Progenitor cell of endocrine pancreas (in vitro differentiated cells): ENCODE data around the gene LASP1. TPM values are rescaled to one million over a fixed set of nuclear protein-coding genes. Genes with fewer than 3 reads are reported as not detected.

Experiments
- DNase-seq: peaks from one replicate; pipeline ENCODE4 v3.0.0; 2021; ENCODE audit warnings: low spot score; ENCODE audit not compliant: unreplicated experiment
- H3K27ac Mint-ChIP-seq: 2 replicates; pipeline ENCODE4 v1.8.0; 2021; ENCODE audit warnings: mild to moderate bottlenecking, moderate library complexity, mixed read lengths
- H3K27me3 Mint-ChIP-seq: 2 replicates; pipeline ENCODE4 v1.8.0; 2021; ENCODE audit warnings: mixed read lengths
- H3K36me3 Mint-ChIP-seq: 2 replicates; pipeline ENCODE4 v1.8.0; 2022; ENCODE audit warnings: mixed read lengths; ENCODE audit not compliant: insufficient read depth
- H3K4me1 Mint-ChIP-seq: 2 replicates; pipeline ENCODE4 v1.8.0; 2021; ENCODE audit warnings: low read depth, mixed read lengths
- H3K4me3 Mint-ChIP-seq: 2 replicates; pipeline ENCODE4 v1.8.0; 2021; ENCODE audit warnings: low read depth, mild to moderate bottlenecking, moderate library complexity, mixed read lengths
- H3K9me3 Mint-ChIP-seq: 2 replicates; pipeline ENCODE4 v1.8.0; 2021; ENCODE audit warnings: low read depth, mixed read lengths
- total RNA-seq: library from RNA; stranded (reverse); gene quantifications from 2 replicates; pipeline ENCODE4 v1.2.1, GENCODE V29; 2021
- TF ChIP-seq, protein P1 (sequence below): fragments of 200-600 bp; sonication (generic); IDR thresholded peaks from one replicate; pipeline ENCODE4 v1.5.0; 2021; ENCODE audit warnings: antibody characterized with exemption, mild to moderate bottlenecking; ENCODE audit not compliant: unreplicated experiment

The LASP1 gene
- total RNA-seq, 1 donor from 2014 or later: 135 TPM

GRCh38 chr17:38898812-38899348 is 29.0 kb downstream of the LASP1 start:
- no peaks in the 10 kb centered on the region for H3K9me3 Mint-ChIP-seq
- no peaks in the 10 kb centered on the region for H3K27me3 Mint-ChIP-seq
- no peak overlapping the region for H3K4me3 Mint-ChIP-seq
- peaks cover 13% of the 10 kb centered on the region for H3K36me3 Mint-ChIP-seq
- peak overlapping the region; percentile 64 for H3K27ac Mint-ChIP-seq
- DNase-seq: no peak
- H3K4me1 Mint-ChIP-seq: no peaks in the 10 kb centered on the region
- TF ChIP-seq, protein P1, sequence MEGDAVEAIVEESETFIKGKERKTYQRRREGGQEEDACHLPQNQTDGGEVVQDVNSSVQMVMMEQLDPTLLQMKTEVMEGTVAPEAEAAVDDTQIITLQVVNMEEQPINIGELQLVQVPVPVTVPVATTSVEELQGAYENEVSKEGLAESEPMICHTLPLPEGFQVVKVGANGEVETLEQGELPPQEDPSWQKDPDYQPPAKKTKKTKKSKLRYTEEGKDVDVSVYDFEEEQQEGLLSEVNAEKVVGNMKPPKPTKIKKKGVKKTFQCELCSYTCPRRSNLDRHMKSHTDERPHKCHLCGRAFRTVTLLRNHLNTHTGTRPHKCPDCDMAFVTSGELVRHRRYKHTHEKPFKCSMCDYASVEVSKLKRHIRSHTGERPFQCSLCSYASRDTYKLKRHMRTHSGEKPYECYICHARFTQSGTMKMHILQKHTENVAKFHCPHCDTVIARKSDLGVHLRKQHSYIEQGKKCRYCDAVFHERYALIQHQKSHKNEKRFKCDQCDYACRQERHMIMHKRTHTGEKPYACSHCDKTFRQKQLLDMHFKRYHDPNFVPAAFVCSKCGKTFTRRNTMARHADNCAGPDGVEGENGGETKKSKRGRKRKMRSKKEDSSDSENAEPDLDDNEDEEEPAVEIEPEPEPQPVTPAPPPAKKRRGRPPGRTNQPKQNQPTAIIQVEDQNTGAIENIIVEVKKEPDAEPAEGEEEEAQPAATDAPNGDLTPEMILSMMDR: no peak

DNA sequence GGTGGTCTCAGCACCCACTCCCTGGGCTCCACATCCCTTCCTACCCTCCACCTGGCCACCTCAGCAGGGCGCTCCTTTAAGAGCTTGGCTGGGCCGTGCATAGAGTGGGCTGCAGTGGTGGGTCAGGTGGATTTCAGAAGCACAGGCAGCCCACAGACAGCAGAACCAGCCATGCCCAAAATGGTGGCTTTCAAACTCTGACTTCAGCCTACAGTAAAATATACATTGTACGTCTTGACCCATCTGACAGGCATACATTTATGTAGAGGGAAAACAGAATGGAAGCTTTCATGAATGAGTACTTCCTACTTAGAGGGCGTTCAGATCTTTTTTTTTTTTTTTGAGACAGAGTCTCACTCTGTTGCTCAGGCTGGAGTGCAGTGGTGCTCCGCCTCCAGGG is 29.6 kb downstream of the LASP1 start:
- peaks cover 15% of the 10 kb centered on the region for H3K36me3 Mint-ChIP-seq
- no peak overlapping the region for H3K27ac Mint-ChIP-seq
- no peak overlapping the region for H3K4me3 Mint-ChIP-seq
- no peaks in the 10 kb centered on the region for H3K4me1 Mint-ChIP-seq
- no peaks in the 10 kb centered on the region for H3K27me3 Mint-ChIP-seq
- TF ChIP-seq, protein P1: no peak
- H3K9me3 Mint-ChIP-seq: no peaks in the 10 kb centered on the region
- DNase-seq: no peak

DNA sequence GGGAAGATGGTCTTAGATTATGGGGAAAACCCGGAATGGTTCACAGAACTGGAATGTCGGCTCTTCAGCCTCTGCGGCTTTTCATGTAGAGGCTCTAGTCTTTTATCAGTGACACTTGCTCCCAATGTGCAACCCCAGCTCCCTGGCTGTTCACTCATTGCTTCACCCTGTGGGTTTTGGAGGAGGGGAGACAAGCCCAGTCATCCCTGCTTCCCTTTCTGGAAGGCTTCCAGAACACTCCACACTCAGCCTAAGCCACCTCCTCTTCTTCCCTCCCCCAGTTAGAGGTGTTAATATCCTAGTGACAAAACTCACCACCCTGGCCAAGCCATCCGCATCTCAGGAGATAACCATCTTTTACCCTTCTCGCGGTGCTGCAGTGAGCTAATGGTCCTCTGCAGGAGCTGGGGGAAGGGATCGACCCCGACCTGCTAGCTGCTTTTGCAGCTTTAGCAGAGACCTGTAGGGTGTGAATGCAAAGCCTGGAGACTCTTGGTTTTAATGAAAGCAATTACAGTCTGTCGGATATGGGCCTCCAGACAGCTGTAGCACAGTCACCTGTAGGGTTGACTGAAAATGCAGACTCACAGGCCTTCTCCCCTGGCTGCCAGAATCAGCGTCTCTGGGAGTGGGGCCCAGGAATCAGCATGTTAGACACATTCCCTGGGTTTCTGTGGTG is 31.3 kb downstream of the LASP1 start:
- no peaks in the 10 kb centered on the region for H3K4me1 Mint-ChIP-seq
- no peaks in the 10 kb centered on the region for H3K9me3 Mint-ChIP-seq
- TF ChIP-seq, protein P1: no peak
- H3K36me3 Mint-ChIP-seq: peaks cover 21% of the 10 kb centered on the region
- no peaks in the 10 kb centered on the region for H3K27me3 Mint-ChIP-seq
- peak overlapping the region; percentile 45 for H3K27ac Mint-ChIP-seq
- H3K4me3 Mint-ChIP-seq: no peak overlapping the region
- DNase-seq: no peak

DNA sequence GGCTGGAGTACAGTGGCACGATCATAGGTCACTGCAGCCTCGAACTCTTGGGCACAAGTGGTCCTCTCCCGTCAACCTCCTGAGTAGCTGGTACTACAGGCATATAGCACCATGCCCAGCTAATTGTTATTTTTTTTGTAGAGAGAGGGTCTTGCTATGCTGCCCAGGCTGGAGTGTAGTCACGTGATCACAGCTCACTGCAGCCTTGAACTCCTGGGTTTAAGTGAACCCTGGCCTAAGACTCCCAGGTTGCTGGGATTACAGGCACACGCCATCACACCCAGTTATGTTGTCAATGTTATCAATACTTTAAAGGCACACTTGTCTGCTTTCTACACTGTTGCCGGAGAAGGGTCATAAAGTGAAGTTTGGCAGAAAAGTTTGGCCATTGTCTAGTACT is 33.5 kb downstream of the LASP1 start:
- no peak overlapping the region for H3K27ac Mint-ChIP-seq

GRCh38 chr17:38904892-38905291 is 35.0 kb downstream of the LASP1 start:
- no peak overlapping the region for H3K27ac Mint-ChIP-seq
- H3K36me3 Mint-ChIP-seq: peaks cover 18% of the 10 kb centered on the region
- H3K4me3 Mint-ChIP-seq: no peak overlapping the region
- no peaks in the 10 kb centered on the region for H3K27me3 Mint-ChIP-seq
- no peak for DNase-seq
- TF ChIP-seq, protein P1: no peak
- H3K4me1 Mint-ChIP-seq: no peaks in the 10 kb centered on the region
- H3K9me3 Mint-ChIP-seq: no peaks in the 10 kb centered on the region

More for the DNA sequence above, 33.5 kb downstream of the LASP1 start:
- no peak for DNase-seq
- TF ChIP-seq, protein P1: no peak
- no peak overlapping the region for H3K4me3 Mint-ChIP-seq
- H3K36me3 Mint-ChIP-seq: peaks cover 21% of the 10 kb centered on the region
- no peaks in the 10 kb centered on the region for H3K4me1 Mint-ChIP-seq
- H3K27me3 Mint-ChIP-seq: no peaks in the 10 kb centered on the region
- H3K9me3 Mint-ChIP-seq: no peaks in the 10 kb centered on the region
